ENCODE data around the gene DXO.
"Not testable (repeated sequence)": the region's sequence is repeated elsewhere in the genome, so short reads cannot be mapped to it uniquely, and the experiment has no call there.

Gene DXO

GRCh38 chr6:31946370-31946885 is 25.5 kb downstream of the DXO start:
- no CpG with 5 or more reads among the region's 11 CpGs for WGBS (ENCODE audit: insufficient coverage, insufficient read length)
- no peaks in the 10 kb centered on the region for H3K27me3 ChIP-seq (ENCODE audit: control insufficient read depth, insufficient read depth, low read length)
- H3K9me3 ChIP-seq (ENCODE audit: control insufficient read depth, insufficient read depth, low read length) = no peaks in the 10 kb centered on the region
- peaks cover 3% of the 10 kb centered on the region; the same call in 1 of the 2 replicates for H3K36me3 ChIP-seq (ENCODE audit: control insufficient read depth, insufficient read depth, low read length)
- no peak for DNase-seq (ENCODE audit: low read depth, low spot score)
- no peak overlapping the region for H3K4me3 ChIP-seq (ENCODE audit: low read length)
- no peaks in the 10 kb centered on the region for H3K4me1 ChIP-seq (ENCODE audit: control insufficient read depth, insufficient read depth, low read length)
- H3K27ac ChIP-seq (ENCODE audit: low read length) = no peak overlapping the region

DNA sequence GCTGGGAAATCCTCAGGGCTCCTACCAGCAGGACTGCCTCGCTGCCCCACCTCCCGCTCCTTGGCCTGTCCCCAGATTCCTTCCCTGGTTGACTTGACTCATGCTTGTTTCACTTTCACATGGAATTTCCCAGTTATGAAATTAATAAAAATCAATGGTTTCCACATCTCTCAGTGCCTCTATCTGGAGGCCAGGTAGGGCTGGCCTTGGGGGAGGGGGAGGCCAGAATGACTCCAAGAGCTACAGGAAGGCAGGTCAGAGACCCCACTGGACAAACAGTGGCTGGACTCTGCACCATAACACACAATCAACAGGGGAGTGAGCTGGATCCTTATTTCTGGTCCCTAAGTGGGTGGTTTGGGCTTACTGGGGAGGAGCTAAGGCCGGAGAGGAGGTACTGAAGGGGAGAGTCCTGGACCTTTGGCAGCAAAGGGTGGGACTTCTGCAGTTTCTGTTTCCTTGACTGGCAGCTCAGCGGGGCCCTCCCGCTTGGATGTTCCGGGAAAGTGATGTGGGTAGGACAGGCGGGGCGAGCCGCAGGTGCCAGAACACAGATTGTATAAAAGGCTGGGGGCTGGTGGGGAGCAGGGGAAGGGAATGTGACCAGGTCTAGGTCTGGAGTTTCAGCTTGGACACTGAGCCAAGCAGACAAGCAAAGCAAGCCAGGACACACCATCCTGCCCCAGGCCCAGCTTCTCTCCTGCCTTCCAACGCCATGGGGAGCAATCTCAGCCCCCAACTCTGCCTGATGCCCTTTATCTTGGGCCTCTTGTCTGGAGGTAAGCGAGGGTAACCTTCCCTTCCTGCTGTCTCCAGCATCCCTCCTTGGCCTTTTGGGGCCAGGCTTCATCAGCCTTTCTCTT is 26.2 kb downstream of the DXO start, which contains the start of gene CFB:
Gene CFB (plus strand): TSS at position 589 of the 863 bp plus-strand sequence. CDS start 127 bp downstream, at position 716.
- WGBS (ENCODE audit: insufficient coverage, insufficient read length) = no CpG with 5 or more reads among the region's 11 CpGs
- no peak within 1 kb of the TSS for H3K4me3 ChIP-seq (ENCODE audit: low read length)
- no peak for DNase-seq (ENCODE audit: low read depth, low spot score)
- no peaks in the 10 kb centered on the region for H3K9me3 ChIP-seq (ENCODE audit: control insufficient read depth, insufficient read depth, low read length)
- H3K4me1 ChIP-seq (ENCODE audit: control insufficient read depth, insufficient read depth, low read length) = no peaks in the 10 kb centered on the region
- H3K27ac ChIP-seq (ENCODE audit: low read length) = no peak within 1 kb of the TSS
- H3K27me3 ChIP-seq (ENCODE audit: control insufficient read depth, insufficient read depth, low read length) = no peaks in the 10 kb centered on the region
- H3K36me3 ChIP-seq (ENCODE audit: control insufficient read depth, insufficient read depth, low read length) = peaks cover 2% of the 10 kb centered on the region; the same call in 1 of the 2 replicates

DNA sequence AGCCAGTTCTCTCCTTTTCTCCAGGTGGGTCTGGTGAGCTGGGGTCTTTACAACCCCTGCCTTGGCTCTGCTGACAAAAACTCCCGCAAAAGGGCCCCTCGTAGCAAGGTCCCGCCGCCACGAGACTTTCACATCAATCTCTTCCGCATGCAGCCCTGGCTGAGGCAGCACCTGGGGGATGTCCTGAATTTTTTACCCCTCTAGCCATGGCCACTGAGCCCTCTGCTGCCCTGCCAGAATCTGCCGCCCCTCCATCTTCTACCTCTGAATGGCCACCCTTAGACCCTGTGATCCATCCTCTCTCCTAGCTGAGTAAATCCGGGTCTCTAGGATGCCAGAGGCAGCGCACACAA is 26.8 kb downstream of the DXO start:
- Histone ChIP-seq H3K4me3 (ENCODE audit: low read length) (no peak overlapping the region), H3K4me1 (ENCODE audit: control insufficient read depth, insufficient read depth, low read length) (peaks cover 2% of the 10 kb centered on the region; the same call in 1 of the 2 replicates), H3K36me3 (ENCODE audit: control insufficient read depth, insufficient read depth, low read length) (no peaks in the 10 kb centered on the region), H3K27me3 (ENCODE audit: control insufficient read depth, insufficient read depth, low read length) (no peaks in the 10 kb centered on the region), H3K9me3 (ENCODE audit: control insufficient read depth, insufficient read depth, low read length) (no peaks in the 10 kb centered on the region), H3K27ac (ENCODE audit: low read length) (no peak overlapping the region)
- DNase-seq (ENCODE audit: low read depth, low spot score) = no peak
- WGBS (ENCODE audit: insufficient coverage, insufficient read length) = no CpG with 5 or more reads among the region's 9 CpGs

GRCh38 chr6:31943742-31944141 is 28.2 kb downstream of the DXO start:
- DNase-seq (ENCODE audit: low read depth, low spot score) = no peak
- no peaks in the 10 kb centered on the region for H3K36me3 ChIP-seq (ENCODE audit: control insufficient read depth, insufficient read depth, low read length)
- no peaks in the 10 kb centered on the region for H3K9me3 ChIP-seq (ENCODE audit: control insufficient read depth, insufficient read depth, low read length)
- H3K27ac ChIP-seq (ENCODE audit: low read length) = no peak overlapping the region
- H3K4me1 ChIP-seq (ENCODE audit: control insufficient read depth, insufficient read depth, low read length) = peaks cover 2% of the 10 kb centered on the region; the same call in 1 of the 2 replicates
- WGBS (ENCODE audit: insufficient coverage, insufficient read length) = no CpG with 5 or more reads among the region's 3 CpGs
- no peaks in the 10 kb centered on the region for H3K27me3 ChIP-seq (ENCODE audit: control insufficient read depth, insufficient read depth, low read length)
- H3K4me3 ChIP-seq (ENCODE audit: low read length) = no peak overlapping the region

GRCh38 chr6:31940256-31940664 is 31.7 kb downstream of the DXO start:
- Histone ChIP-seq H3K27ac (ENCODE audit: low read length) (no peak overlapping the region), H3K9me3 (ENCODE audit: control insufficient read depth, insufficient read depth, low read length) (no peaks in the 10 kb centered on the region), H3K27me3 (ENCODE audit: control insufficient read depth, insufficient read depth, low read length) (no peaks in the 10 kb centered on the region), H3K4me3 (ENCODE audit: low read length) (no peak overlapping the region), H3K4me1 (ENCODE audit: control insufficient read depth, insufficient read depth, low read length) (peaks cover 2% of the 10 kb centered on the region; the same call in 1 of the 2 replicates), H3K36me3 (ENCODE audit: control insufficient read depth, insufficient read depth, low read length) (no peaks in the 10 kb centered on the region)
- WGBS (ENCODE audit: insufficient coverage, insufficient read length) = no CpG with 5 or more reads among the region's 6 CpGs
- no peak for DNase-seq (ENCODE audit: low read depth, low spot score)

- Histone ChIP-seq H3K27me3 (ENCODE audit: control insufficient read depth, insufficient read depth, low read length) (no peaks in the 10 kb centered on the region), H3K4me3 (ENCODE audit: low read length) (no peak overlapping the region), H3K36me3 (ENCODE audit: control insufficient read depth, insufficient read depth, low read length) (no peaks in the 10 kb centered on the region), H3K9me3 (ENCODE audit: control insufficient read depth, insufficient read depth, low read length) (no peaks in the 10 kb centered on the region), H3K27ac (ENCODE audit: low read length) (no peak overlapping the region), H3K4me1 (ENCODE audit: control insufficient read depth, insufficient read depth, low read length) (peaks cover 2% of the 10 kb centered on the region; the same call in 1 of the 2 replicates)
- DNase-seq (ENCODE audit: low read depth, low spot score) = no peak
- WGBS (ENCODE audit: insufficient coverage, insufficient read length) = no CpG with 5 or more reads among the region's 9 CpGs
These were observed 36.1 kb downstream of the DXO start for GRCh38 chr6:31935823-31936222.

DNA sequence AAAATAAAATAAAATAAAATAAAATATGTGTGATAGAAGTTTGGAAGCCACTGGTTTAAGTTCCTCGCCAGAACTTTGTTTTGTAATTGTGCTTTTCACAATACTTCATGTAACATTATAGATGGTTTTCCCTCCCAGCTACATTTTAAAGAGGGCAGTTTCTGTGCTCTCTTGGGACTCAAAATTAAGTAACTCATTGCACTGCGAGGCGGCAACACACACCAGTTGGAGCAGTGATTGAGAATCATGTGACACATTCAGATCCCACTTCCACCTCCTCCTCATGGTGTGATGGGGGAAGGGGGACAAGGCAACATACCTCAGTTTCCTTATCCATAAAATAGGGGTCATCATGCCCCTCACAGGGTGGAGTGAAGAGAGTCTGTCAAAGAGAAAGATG is 36.9 kb downstream of the DXO start:
- WGBS (ENCODE audit: insufficient coverage, insufficient read length) = no CpG with 5 or more reads among the region's 3 CpGs
- no peaks in the 10 kb centered on the region for H3K36me3 ChIP-seq (ENCODE audit: control insufficient read depth, insufficient read depth, low read length)
- no peaks in the 10 kb centered on the region for H3K27me3 ChIP-seq (ENCODE audit: control insufficient read depth, insufficient read depth, low read length)

GRCh38 chr6:31933537-31933936 is 38.4 kb downstream of the DXO start:
- no peaks in the 10 kb centered on the region for H3K36me3 ChIP-seq (ENCODE audit: control insufficient read depth, insufficient read depth, low read length)
- H3K27me3 ChIP-seq (ENCODE audit: control insufficient read depth, insufficient read depth, low read length) = no peaks in the 10 kb centered on the region
- no peaks in the 10 kb centered on the region for H3K9me3 ChIP-seq (ENCODE audit: control insufficient read depth, insufficient read depth, low read length)
- DNase-seq (ENCODE audit: low read depth, low spot score) = no peak
- H3K4me1 ChIP-seq (ENCODE audit: control insufficient read depth, insufficient read depth, low read length) = no peaks in the 10 kb centered on the region
- WGBS (ENCODE audit: insufficient coverage, insufficient read length) = no CpG with 5 or more reads among the region's 19 CpGs
- H3K4me3 ChIP-seq (ENCODE audit: low read length) = no peak overlapping the region
- H3K27ac ChIP-seq (ENCODE audit: low read length) = no peak overlapping the region

More for the DNA sequence above, 36.9 kb downstream of the DXO start:
- Histone ChIP-seq H3K27ac (ENCODE audit: low read length) (no peak overlapping the region), H3K9me3 (ENCODE audit: control insufficient read depth, insufficient read depth, low read length) (no peaks in the 10 kb centered on the region), H3K4me3 (ENCODE audit: low read length) (no peak overlapping the region), H3K4me1 (ENCODE audit: control insufficient read depth, insufficient read depth, low read length) (no peaks in the 10 kb centered on the region)
- DNase-seq (ENCODE audit: low read depth, low spot score) = no peak

GRCh38 chr6:31932137-31932536 is 39.8 kb downstream of the DXO start:
- not testable (repeated sequence) for DNase-seq (ENCODE audit: low read depth, low spot score); H3K4me3 ChIP-seq (ENCODE audit: low read length); H3K27ac ChIP-seq (ENCODE audit: low read length); H3K36me3 ChIP-seq (ENCODE audit: control insufficient read depth, insufficient read depth, low read length); H3K27me3 ChIP-seq (ENCODE audit: control insufficient read depth, insufficient read depth, low read length); H3K4me1 ChIP-seq (ENCODE audit: control insufficient read depth, insufficient read depth, low read length); H3K9me3 ChIP-seq (ENCODE audit: control insufficient read depth, insufficient read depth, low read length)
- WGBS (ENCODE audit: insufficient coverage, insufficient read length) = no CpG with 5 or more reads among the region's 32 CpGs

DNA sequence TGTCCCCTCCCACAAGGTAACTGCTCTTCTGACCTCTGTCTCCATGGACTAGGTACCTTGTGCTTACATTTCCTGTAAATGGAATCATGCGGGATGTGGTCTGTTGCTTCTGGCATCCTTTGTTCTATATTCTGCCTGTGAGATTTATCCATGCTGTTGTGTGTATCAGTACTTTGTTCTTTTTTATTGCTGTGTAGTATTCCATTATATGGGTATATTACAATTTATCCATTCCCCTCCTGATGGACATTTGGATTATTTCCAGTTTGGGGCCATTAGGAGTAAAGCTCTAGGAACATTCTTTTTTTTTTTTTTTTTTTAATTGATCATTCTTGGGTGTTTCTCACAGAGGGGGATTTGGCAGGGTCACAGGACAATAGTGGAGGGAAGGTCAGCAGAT is 41.0 kb downstream of the DXO start:
- no peaks in the 10 kb centered on the region for H3K4me1 ChIP-seq (ENCODE audit: control insufficient read depth, insufficient read depth, low read length)
- H3K4me3 ChIP-seq (ENCODE audit: low read length) = no peak overlapping the region
- no peaks in the 10 kb centered on the region for H3K27me3 ChIP-seq (ENCODE audit: control insufficient read depth, insufficient read depth, low read length)
- H3K36me3 ChIP-seq (ENCODE audit: control insufficient read depth, insufficient read depth, low read length) = no peaks in the 10 kb centered on the region
- WGBS (ENCODE audit: insufficient coverage, insufficient read length) = no CpG with 5 or more reads among the region's 1 CpG
- no peak overlapping the region for H3K27ac ChIP-seq (ENCODE audit: low read length)
- DNase-seq (ENCODE audit: low read depth, low spot score) = no peak
- H3K9me3 ChIP-seq (ENCODE audit: control insufficient read depth, insufficient read depth, low read length) = no peaks in the 10 kb centered on the region

DNA sequence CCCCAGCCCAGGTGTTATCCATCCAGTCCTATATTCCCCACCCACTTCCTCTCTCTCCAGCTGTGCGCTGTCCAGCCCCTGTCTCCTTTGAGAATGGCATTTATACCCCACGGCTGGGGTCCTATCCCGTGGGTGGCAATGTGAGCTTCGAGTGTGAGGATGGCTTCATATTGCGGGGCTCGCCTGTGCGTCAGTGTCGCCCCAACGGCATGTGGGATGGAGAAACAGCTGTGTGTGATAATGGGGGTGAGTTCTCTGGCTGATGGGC is 43.3 kb downstream of the DXO start:
- Histone ChIP-seq H3K36me3 (ENCODE audit: control insufficient read depth, insufficient read depth, low read length) (no peaks in the 10 kb centered on the region), H3K27me3 (ENCODE audit: control insufficient read depth, insufficient read depth, low read length) (no peaks in the 10 kb centered on the region), H3K4me3 (ENCODE audit: low read length) (no peak overlapping the region), H3K9me3 (ENCODE audit: control insufficient read depth, insufficient read depth, low read length) (no peaks in the 10 kb centered on the region), H3K4me1 (ENCODE audit: control insufficient read depth, insufficient read depth, low read length) (no peaks in the 10 kb centered on the region), H3K27ac (ENCODE audit: low read length) (no peak overlapping the region)
- DNase-seq (ENCODE audit: low read depth, low spot score) = no peak
- no CpG with 5 or more reads among the region's 9 CpGs for WGBS (ENCODE audit: insufficient coverage, insufficient read length)

Data from iPS DF 6.9 (cell line).